Astrocyte of the hippocampus (primary cell): Measurements from ENCODE around the gene PLEKHO2.

Source experiments
- DNase-seq: peaks from one replicate; pipeline ENCODE4 v3.0.0; 2011; ENCODE audit warnings: low read depth, low spot score

Gene PLEKHO2

DNA sequence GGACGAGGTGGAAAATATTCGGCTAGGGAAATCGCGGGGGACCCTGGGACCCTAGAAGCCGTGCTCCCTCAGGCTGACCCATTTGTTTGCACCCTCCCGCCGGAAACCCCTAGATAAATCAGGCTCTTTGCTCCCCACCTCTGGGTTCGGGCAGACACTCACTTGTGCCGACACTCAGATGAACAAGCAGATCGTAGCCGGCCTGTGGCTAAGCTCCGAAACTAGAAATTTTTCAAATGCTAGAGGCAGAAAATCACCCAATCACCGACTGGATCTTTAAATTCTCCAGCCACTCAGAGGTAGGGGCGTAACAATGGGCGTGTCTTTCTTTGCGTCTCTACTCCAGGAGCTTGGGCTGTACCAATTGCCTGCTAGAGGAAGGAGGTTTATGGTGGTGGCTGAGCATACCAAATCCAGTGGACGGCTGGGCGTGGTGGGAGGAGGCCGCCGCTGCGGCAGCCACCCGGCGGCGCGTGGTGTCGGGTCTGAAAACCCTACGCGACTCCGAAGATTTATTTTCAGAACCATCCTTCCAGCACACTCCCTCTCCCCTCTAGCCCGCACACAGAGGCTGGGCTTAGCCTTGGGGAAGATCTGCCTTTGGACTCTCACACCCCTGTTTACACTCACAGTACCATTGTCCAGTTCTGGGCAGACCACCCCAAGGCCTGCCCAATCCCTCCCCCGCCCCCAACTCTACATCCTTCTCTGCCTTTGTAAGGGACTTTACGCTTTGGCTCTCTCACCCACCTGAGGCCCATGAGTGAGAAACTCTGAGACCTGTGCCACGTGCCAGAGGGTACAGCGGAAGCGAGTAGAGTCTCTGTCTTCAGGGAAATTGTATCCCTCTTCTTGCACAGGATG lies 16.1 kb upstream of the PLEKHO2 start, which contains the start of gene PIF1:
Gene PIF1, minus strand, starts transcription at position 217 of the 864 bp plus-strand sequence. CDS start 1,312 bp downstream, outside the sequence.
- DNase-seq, result peak; percentile 98

DNA sequence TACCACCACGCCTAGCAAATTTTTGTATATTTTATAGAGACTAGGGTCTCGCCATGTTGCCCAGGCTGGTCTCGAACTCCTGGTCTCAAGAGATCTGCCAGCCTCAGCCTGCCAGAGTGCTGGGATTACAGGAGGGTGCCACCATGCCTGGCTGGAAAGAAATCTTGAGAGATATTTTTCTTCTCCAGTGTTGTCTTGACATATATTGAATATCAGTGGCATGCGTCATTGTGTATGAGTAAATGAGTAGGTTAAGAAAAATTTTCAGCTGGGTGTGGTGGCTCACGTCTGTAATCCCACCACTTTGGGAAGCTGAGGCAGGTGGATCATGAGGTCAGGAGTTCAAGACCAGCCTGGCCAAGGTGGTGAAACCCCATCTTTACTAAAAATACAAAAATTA lies 12.7 kb upstream of the PLEKHO2 start:
- DNase-seq, result no peak

DNA sequence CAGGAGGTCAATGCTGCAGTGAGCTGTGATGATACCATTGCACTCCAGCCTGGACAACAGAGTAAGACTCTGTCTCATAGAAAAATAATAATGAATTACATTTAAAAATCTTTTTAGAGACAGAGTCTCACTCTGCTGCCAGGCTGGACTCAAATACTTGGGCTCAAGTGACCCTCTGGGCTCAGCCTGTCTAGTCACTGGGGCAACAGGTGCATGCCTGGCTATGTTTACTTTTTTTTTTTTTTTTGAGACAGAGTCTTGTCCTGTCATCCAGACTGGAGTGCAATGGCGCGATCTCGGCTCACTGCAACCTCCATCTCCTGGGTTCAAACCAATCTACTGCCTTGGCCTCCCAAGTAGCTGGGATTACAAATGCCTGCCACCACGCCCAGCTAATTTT lies 8.0 kb upstream of the PLEKHO2 start:
- no peak for DNase-seq

DNA sequence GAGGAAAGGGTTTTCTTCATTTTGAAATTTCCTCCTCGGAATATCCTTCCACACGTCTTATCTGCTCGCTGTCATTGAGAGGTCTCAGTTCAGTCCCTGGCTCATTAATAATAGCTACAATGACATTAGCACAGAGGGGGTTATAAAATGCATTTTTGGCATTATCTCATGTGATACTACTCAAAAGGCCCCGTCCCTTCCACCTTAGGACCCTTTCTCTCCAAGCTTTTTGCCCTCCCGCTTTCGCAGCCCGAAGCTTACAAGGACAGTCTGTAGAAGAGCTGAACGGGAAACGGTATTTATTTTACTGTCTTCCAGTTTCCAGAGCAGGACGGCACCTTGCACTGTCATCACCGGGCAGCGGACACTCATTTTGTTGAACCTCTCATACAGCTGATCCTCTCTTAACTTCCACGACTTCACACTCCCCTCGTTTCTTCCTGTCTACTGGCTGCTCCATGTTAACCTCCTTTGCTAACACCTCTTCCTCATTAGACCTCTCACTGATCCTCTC lies 5.6 kb upstream of the PLEKHO2 start:
- DNase-seq, result no peak

DNA sequence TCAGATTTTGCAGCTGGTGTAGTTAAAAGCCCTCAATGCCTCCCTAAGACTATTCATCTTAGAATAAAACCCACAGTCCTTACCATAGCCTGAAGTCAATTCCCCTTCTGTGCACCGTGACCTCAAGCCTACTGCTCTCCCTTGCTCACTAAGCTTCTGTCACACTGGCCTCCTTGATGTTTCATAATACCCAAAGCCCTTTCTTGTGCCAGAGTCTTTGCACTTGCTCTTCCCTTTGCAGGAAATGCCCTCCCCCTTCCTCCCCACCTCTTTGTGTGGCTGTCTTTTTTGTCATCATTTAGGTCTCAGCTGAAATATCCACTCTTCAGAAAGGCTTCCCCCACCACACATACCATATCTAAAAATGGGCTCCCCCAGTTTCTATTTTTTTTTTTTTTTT lies 4.2 kb upstream of the PLEKHO2 start:
- no peak for DNase-seq

DNA sequence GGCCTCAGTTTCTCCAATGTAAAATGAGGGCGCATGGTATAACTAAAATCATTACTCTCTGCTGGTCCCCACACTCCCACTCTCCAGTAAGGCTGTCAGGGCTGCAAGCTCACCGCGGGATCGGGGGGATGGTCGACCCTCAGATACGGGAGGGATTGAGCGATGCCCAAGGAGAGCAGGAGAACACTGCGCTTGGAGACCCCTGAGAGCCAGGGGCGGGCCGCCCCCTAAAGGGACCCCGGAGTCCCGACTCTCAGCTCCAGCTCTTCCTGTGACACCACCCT lies 713 bp upstream of the PLEKHO2 start:
- DNase-seq, result no peak

DNA sequence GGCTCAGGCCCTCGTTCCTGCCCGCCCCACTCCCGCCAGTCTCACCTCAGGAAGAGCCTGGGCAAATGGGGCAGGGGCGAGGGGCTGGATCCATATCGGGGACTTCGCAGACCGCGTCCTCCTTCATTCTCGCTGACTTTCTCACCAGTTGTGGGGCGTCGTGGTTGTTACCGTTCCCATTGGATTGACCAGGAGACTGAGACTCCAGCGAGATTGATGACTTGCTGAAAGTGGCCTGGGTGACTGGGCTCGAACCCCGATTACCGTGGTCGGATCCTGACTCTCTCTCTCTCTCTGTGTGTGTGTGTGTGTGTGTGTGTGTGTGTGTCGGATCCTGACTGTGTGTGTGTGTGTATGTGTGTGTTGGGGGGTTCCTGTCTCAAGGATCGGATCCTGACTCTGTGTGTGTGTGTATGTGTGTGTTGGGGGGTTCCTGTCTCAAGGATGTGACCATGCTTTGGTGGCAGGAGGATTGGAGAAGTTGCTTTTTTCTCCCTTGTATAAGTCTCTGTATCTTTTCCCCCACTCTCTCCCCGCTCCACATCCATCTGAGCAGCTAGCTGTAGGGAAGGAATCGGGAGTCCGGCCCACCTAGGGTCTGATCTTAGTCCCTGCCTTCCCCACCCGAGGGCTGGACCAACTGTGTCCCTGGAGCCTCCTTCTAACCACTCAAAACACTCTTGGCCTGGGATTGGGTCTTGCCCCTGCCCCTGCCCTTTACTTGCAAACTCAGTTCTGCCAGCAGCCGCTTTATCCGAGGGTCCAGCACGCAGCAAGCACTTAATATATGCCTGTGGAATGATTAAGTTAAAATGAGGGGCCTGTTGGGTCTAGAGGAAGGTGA lies 603 bp downstream of the PLEKHO2 start:
- DNase-seq, result peak; percentile 51

DNA sequence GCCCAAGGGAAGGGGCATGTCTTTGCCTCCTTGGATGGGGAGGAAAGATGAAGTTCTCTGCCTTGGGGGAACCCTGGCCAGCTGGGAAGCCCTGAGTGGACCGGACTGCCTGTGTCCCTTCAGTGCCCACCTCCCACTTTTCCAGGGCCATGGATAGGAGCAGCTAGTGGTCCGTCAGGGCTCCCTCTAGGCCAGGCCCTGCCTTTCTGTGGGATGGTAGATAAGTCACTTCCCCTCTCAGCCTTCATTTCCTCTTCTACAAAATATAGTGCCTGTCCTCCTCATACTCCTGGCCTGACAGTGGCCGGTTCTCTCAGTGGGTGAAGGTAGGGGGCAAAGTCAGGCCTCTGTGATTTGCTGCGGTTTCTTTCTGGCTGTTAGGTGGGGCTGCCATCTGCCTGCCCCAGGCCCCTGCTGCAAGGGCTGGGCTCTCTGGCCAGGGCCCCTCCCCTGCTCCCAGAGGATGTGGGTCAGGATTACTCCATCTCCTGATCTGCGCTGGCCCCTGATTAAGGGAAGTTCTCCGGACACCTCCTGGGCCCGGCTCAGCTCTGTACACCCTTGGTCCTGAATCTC lies 1.4 kb downstream of the PLEKHO2 start:
- DNase-seq, result peak; percentile 51

DNA sequence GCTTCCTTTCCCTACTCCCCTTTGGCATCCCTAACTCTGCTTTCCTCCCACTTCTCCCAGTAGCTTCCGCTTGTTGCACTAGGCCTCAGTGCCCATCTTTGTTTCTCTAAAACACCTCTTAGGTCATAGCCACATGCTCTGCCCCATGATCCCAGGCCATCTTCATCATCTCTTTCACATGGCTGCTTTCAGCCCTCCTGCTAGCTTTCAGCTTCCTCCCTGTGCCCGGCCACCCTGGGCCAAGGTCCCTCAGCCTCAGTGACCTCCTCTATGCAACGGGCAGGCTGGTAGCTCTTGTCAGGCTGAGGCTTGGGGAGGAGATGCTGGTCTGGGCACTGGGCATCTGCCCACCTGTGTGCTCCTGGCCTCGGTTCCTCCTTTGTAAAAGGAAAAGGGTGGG lies 2.3 kb downstream of the PLEKHO2 start:
- DNase-seq, result no peak

DNA sequence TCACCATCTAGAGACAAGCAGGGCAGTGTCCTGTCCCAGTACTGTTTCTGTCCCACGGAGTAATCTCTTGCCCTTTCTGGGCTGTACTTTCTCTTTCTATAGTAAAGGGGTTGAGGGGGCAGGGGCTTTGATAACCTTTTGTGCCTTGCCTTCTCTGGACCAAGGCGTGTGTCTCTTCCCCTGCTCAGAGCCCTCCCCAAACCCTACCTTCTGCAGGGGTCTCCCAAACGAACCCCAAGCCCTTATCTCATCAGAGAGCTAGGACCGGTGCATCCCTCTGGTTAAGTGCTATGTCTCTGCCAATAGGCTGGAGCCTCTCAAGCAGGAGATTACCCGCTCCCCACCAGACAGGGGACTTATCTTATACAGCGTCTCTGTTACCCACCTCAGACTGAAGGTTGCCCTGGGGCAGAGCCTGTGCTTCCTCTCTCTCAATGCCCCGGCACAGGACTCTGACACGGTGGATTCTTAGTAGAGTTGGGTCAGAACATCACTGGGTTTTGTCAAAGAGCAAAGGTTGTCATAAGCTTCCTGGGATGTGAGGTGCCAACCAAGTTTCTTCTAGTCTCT lies 2.9 kb downstream of the PLEKHO2 start:
- DNase-seq, result no peak

DNA sequence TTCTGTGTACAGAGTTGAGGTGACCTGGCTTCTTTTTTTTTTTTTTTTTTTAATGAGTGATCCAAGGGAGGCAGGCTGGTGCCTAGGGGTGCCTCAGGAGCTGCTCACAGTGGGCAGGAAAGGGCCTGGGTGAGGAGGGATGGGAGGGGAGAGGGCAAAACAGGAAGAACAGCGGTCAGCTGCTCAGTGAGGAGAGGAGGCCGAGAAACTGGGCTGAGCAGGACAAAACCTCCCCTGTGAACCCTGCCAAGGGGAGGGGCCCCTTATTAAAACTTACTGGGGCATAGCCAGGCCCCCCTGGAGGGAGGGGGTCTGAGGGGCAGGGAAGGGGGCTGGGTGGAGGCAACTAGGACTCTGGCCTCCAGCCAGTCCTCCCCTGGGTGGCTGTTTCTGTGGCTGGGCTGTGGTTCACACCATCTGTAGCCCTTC lies 3.5 kb downstream of the PLEKHO2 start:
- DNase-seq, result peak; percentile 36

DNA sequence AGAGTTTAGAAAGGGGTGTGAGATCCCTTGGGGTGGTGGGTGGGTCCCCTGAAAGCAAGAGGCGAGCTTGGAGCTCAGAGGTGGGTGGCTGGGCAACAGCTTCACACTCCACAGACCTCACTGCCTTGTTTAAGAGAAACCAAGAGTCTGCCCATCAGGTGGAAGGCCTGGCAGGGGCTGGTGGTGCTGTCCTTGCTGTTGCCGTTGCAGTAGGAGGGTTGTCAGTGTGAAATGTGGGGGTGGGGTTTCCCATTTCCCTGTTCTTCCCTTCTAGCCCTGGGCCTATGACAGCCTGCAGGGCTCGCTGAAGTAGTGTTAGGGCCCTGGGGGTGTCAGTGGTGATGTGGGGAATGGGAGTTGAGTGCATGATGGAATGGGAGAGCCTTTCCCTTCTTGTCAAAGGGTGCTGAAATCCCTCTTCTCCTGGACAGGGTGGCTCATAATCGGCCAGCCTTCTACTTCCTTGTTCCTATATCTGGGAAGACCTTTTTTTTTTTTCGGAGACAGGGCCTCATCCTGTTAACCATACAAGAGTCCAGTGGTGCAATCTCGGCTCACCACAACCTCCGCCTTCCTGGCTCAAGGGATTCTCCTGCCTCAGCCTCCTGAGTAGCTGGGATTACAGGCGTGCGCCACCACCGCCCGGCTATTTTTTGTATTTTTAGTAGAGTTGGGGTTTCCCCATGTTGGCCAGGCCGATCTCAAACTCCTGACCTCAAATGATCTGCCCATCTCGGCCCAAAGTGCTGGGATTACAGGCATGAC lies 4.3 kb downstream of the PLEKHO2 start:
- DNase-seq, result no peak

DNA sequence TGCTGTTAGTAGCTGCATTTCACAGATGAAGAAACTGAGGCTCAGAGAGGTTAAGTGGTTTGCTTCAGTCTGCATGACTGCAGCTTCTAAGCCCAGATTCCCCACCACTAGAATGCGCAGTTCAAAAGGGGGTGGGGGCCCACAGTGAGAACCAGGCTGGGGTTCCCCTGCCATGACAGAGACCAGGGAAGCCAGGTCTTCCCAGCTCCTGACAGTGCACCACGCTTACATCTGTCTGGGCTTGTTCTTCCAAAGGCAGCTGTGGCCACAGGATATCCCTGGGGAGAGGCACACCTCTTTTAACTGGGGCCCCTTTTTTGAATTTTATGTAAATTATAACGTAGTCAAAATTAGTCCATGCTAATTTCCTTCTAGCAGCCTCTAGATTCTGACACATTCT lies 5.3 kb downstream of the PLEKHO2 start:
- DNase-seq, result no peak

DNA sequence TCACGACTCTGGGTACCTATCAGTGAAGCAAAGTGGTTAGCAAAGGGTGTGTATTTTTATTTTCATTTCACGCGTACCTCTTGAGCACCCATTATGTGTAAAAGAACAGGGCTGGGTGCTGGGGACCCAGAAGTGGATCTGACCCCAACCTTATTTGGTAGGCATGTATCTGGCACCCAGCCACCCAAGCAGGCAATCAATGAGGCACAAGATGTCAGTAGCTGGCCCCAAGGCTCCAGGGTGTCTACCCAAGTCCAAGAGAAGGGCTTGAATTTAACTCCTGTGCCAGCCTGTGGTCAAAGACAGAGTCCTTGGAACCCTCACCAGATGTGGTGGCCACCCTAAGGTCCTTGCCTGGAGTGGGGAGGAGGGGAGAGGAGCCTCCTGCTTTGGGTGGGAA lies 5.7 kb downstream of the PLEKHO2 start:
- no peak for DNase-seq

DNA sequence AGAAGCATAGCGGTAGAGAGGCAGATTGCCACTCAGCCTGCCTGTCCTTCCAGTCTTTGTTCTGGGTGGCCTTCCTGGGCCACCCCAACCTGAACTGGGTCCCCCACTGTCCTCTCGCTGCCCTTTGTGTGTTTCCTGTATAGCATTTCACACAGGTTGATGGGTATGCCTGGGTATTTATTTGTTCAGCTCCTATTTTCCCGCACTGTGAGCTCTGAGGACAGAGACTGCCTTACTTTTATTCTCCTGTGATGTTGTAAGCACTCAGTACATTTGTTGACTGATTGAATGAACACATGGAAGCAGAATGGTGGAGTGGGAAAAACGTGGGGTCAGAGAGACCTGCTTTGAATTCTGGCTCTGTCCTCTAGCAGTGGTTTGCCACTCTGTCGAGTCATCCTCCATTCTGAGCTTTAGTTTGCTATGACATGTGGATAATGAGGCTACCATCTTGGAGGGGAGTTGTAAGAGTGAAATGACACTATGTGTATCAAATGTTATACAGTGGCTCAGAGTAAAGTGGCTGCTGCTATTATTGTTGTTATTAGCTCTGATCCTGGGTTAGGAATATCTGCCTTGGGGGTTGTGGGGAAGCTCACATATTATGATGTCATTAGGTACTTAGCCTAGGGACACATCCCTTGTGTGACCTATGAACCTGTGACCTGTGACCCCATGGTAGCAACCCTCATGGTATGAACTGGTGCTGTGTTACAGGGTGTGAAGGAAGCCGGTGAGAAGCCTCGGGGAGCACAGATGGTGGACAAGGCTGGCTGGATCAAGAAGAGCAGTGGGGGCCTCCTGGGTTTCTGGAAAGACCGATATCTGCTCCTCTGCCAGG lies 6.4 kb downstream of the PLEKHO2 start:
- no peak for DNase-seq

DNA sequence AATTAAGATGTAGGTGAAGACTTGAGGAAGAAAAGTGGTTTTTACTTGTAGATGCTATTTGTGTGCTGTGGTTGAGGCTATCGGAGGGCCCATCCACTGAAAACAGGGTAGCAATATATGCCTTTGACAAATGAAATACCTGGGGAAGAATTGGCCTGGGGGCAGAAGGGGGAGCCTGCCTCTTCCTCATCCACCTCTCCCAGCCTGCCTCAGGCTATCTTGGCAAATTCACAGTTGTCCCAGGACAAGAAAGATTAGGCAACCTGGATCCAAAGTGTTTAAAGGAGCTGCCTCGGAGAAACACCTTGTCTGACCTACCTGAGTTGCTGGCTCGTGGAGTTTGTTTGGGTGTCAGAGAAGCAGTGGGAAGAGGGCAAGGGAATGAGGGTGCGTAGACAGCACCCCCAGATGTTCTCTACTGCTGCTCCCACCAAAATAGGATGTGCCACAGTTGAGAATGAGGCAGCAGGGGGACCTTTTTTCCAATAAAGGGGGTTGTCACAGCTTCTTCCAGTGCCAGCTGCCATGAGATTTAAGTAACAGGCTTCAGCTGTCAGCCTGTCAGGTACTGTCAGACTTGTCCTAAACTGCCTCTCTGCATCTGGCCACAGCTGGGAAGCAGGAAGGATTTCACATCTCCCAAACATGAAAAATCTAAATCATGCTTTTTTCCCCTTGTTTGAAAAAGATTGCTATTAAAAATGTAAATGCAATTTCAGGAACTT lies 9.2 kb downstream of the PLEKHO2 start:
- no peak for DNase-seq

DNA sequence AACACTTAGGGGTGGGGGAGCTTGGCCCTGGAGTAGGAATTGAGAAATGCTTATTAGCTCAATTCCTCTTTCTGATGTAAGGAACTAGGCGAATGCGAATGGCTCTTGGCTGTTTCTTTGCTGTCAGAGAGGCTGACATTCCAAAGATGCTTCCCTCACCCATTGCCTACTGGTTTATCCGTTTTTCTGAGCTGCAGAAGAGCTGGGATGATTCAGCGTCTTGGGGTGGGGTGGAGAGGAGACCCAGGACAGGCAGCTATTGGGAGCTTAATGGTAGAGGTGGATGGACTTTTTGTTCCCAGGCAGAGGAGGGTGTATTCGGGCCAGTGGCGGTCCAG lies 9.8 kb downstream of the PLEKHO2 start:
- DNase-seq, result peak; percentile 82

DNA sequence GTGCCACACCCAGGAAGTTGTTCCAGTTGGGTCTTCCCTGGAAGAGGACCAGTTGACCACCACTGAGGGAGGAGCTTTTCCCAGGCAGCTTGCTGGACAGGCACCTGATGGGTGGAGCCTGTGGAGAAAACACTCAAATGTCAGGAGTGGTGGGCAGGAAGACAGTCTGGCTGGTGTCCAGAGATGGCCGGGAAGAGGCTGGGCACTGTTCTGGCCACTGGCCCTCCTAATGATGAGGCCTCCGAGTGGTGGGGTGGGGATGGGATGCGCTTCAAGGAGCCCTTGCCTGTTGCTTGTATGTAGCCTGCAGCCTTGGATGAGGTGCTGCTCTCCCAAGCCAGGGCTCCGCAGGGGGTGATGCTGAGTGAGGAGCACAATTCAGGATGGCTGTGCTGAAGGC lies 12.3 kb downstream of the PLEKHO2 start:
- no peak for DNase-seq

DNA sequence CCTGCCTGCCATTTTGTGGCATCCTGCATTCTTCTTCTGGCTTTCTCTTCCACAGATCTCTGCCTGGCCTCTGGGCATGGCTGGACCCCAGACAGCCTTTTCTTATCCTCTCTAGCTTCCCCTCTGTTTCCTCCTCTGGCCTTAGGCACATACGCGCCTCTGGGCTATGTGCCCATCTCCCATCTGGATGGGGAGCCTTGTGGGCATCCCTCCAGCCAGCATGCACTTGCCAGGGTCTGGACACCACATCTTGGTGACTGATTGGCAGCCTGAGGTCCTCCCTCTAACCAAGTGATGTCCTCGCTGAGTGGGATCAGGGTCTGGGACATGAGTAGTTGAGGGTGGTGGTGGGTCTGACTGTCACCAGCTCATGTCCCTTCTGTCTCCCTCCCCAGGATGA lies 12.8 kb downstream of the PLEKHO2 start:
- no peak for DNase-seq
